GM13977 (cell line): ENCODE measurements around the gene PRDM5.

Experiments used
- DNase-seq: peaks from one replicate; pipeline ENCODE4 v3.0.0; 2012; ENCODE audit warnings: low spot score
- CTCF ChIP-seq: IDR thresholded peaks from 2 replicates; pipeline ENCODE4 v1.5.1; 2012; ENCODE audit warnings: mild to moderate bottlenecking, control low read depth; ENCODE audit not compliant: insufficient read depth; ENCODE audit errors: extremely low read depth, missing control alignments
- in situ Hi-C: fragments of 300-500 bp; cut with MboI; formaldehyde crosslinking; loops from one replicate; pipeline ENCODE4 v1.12.0; 2022; ENCODE audit warnings: low sequenced_read_pairs, low pct_unique_long_range_greater_than_20kb, mixed read lengths, inconsistent platforms; ENCODE audit not compliant: unreplicated experiment

Gene PRDM5

GRCh38 chr4:120722655-120723054 lies 199.9 kb downstream of the PRDM5 start:
- TF ChIP-seq CTCF, result no peak
- DNase-seq, result no peak
- in situ Hi-C loops, result no loop called here

GRCh38 chr4:120720354-120720934 lies 202.1 kb downstream of the PRDM5 start:
- in situ Hi-C loops, result no loop called here
- TF ChIP-seq CTCF, result no peak
- no peak for DNase-seq

GRCh38 chr4:120718979-120719566 lies 203.5 kb downstream of the PRDM5 start:
- TF ChIP-seq CTCF, result peak; percentile 65
- in situ Hi-C loops, result no loop called here
- DNase-seq, result no peak

GRCh38 chr4:120716346-120716745 lies 206.2 kb downstream of the PRDM5 start:
- in situ Hi-C loops, result no loop called here
- no peak for DNase-seq
- TF ChIP-seq CTCF, result no peak

- in situ Hi-C loops, result no loop called here
- no peak for TF ChIP-seq CTCF
- no peak for DNase-seq
Observed at GRCh38 chr4:120714417-120715010, 208.0 kb downstream of the PRDM5 start.

- no peak for DNase-seq
- TF ChIP-seq CTCF, result no peak
- in situ Hi-C loops, result no loop called here
Observed at GRCh38 chr4:120709991-120710390, 212.5 kb downstream of the PRDM5 start.
